ENCODE data around the gene NPHP1.

NPHP1 gene

GRCh38 chr2:110115291-110116032 lies 89.4 kb downstream of the NPHP1 start, which contains the start of gene MALL:
Gene MALL (minus strand): TSS chr2:110115822. CDS start chr2:110115792, 30 bp downstream.
- TF ChIP-seq TCF12 (IDR thresholded peaks at IDR 0.05; ENCODE audit: low read depth) = peak; percentile 86
- 0 out of 2 replicates have a peak, but pooled peaks have one; percentile 18 for TF ChIP-seq EGR1 (IDR thresholded peaks at IDR 0.05)
- TF ChIP-seq TAF1 (IDR thresholded peaks at IDR 0.05; ENCODE audit: low read depth) = peak; percentile 43; the same call in 1 of the 2 replicates
- TF ChIP-seq REST (IDR thresholded peaks at IDR 0.05; ENCODE audit: low read depth) = no peak
- TF ChIP-seq CEBPB (IDR thresholded peaks at IDR 0.05) = peak; percentile 30; the same call in 1 of the 2 replicates
- TF ChIP-seq ZBTB7A (IDR thresholded peaks at IDR 0.05; ENCODE audit: low read depth) = peak; percentile 56; the same call in 1 of the 2 replicates
- TF ChIP-seq YY1 (IDR thresholded peaks at IDR 0.05; ENCODE audit: low read depth) = peak; percentile 76
- peak; percentile 34 for TF ChIP-seq USF1 (IDR thresholded peaks at IDR 0.05)
- no peak for TF ChIP-seq RAD21 (IDR thresholded peaks at IDR 0.05; ENCODE audit: low read depth)
- peak; percentile 41; the same call in 1 of the 2 replicates for TF ChIP-seq CREB1 (IDR thresholded peaks at IDR 0.05; ENCODE audit: low read depth)
- peak; percentile 53; the same call in 1 of the 2 replicates for TF ChIP-seq FOXM1 (IDR thresholded peaks at IDR 0.05; ENCODE audit: borderline replicate concordance, low read depth)
- peak; percentile 82 for TF ChIP-seq NFIC (IDR thresholded peaks at IDR 0.05)
- peak; percentile 50 for TF ChIP-seq TEAD4 (IDR thresholded peaks at IDR 0.05)
- peak; percentile 94 for TF ChIP-seq MAX (IDR thresholded peaks at IDR 0.05)
- peak; percentile 82 for TF ChIP-seq EP300 (IDR thresholded peaks at IDR 0.05; ENCODE audit: borderline replicate concordance)

- TF ChIP-seq CEBPB (IDR thresholded peaks at IDR 0.05) (no peak), MAX (IDR thresholded peaks at IDR 0.05) (no peak), YY1 (IDR thresholded peaks at IDR 0.05; ENCODE audit: low read depth) (no peak), ZBTB7A (IDR thresholded peaks at IDR 0.05; ENCODE audit: low read depth) (no peak), TEAD4 (IDR thresholded peaks at IDR 0.05) (no peak), EP300 (IDR thresholded peaks at IDR 0.05; ENCODE audit: borderline replicate concordance) (no peak), USF1 (IDR thresholded peaks at IDR 0.05) (no peak), TAF1 (IDR thresholded peaks at IDR 0.05; ENCODE audit: low read depth) (no peak), NFIC (IDR thresholded peaks at IDR 0.05) (no peak), RAD21 (IDR thresholded peaks at IDR 0.05; ENCODE audit: low read depth) (no peak), TCF12 (IDR thresholded peaks at IDR 0.05; ENCODE audit: low read depth) (no peak), EGR1 (IDR thresholded peaks at IDR 0.05) (no peak), REST (IDR thresholded peaks at IDR 0.05; ENCODE audit: low read depth) (no peak)
Observed at GRCh38 chr2:110114831-110115255, 90.0 kb downstream of the NPHP1 start.

- no peak for TF ChIP-seq CEBPB (IDR thresholded peaks at IDR 0.05)
- peak; percentile 52; the same call in 1 of the 2 replicates for TF ChIP-seq NFIC (IDR thresholded peaks at IDR 0.05)
- no peak for TF ChIP-seq YY1 (IDR thresholded peaks at IDR 0.05; ENCODE audit: low read depth)
Observed at GRCh38 chr2:110113961-110114591, 90.7 kb downstream of the NPHP1 start.

GRCh38 chr2:110107092-110108079 lies 97.4 kb downstream of the NPHP1 start:
- TF ChIP-seq NFIC (IDR thresholded peaks at IDR 0.05) (0 out of 2 replicates have a peak, but pooled peaks have one; percentile 16), TEAD4 (IDR thresholded peaks at IDR 0.05) (no peak)

- no peak for TF ChIP-seq EGR1 (IDR thresholded peaks at IDR 0.05)
- TF ChIP-seq TCF12 (IDR thresholded peaks at IDR 0.05; ENCODE audit: low read depth) = no peak
- no peak for TF ChIP-seq NFIC (IDR thresholded peaks at IDR 0.05)
- no peak for TF ChIP-seq CEBPB (IDR thresholded peaks at IDR 0.05)
- no peak for TF ChIP-seq MAX (IDR thresholded peaks at IDR 0.05)
- no peak for TF ChIP-seq YY1 (IDR thresholded peaks at IDR 0.05; ENCODE audit: low read depth)
- no peak for TF ChIP-seq FOXM1 (IDR thresholded peaks at IDR 0.05; ENCODE audit: borderline replicate concordance, low read depth)
- TF ChIP-seq REST (IDR thresholded peaks at IDR 0.05; ENCODE audit: low read depth) = no peak
- no peak for TF ChIP-seq ZBTB7A (IDR thresholded peaks at IDR 0.05; ENCODE audit: low read depth)
- no peak for TF ChIP-seq TEAD4 (IDR thresholded peaks at IDR 0.05)
- TF ChIP-seq CREB1 (IDR thresholded peaks at IDR 0.05; ENCODE audit: low read depth) = no peak
- TF ChIP-seq RAD21 (IDR thresholded peaks at IDR 0.05; ENCODE audit: low read depth) = no peak
- no peak for TF ChIP-seq EP300 (IDR thresholded peaks at IDR 0.05; ENCODE audit: borderline replicate concordance)
Observed at GRCh38 chr2:110106642-110107041, 98.2 kb downstream of the NPHP1 start.
